Omental fat pad (tissue), 4 donors: ENCODE results near the gene TAS1R3. TPM values are rescaled to one million over a fixed set of nuclear protein-coding genes. Genes with fewer than 3 reads are reported as not detected.
A peak's percentile ranks its signal among the peaks of the same experiment; 100 is the strongest.

Source experiments
- ATAC-seq: fragments of 150-250 bp; one replicate; pipeline ENCODE4 v1.9.1; 2016; ENCODE audit warnings: mild to moderate bottlenecking, moderate library complexity; ENCODE audit not compliant: low FRiP score
- DNase-seq: peaks from one replicate; pipeline ENCODE4 v3.0.0-alpha.2; 2019; ENCODE audit warnings: low spot score
- CTCF ChIP-seq, 3 donors: fragments of 450-650 bp; IDR thresholded peaks; one replicate each; pipeline ENCODE4 v1.5.1; 2016 to 2017; ENCODE audit warnings: antibody characterized with exemption in 3 of 3, mild to moderate bottlenecking in 3 of 3, moderate library complexity in 2 of 3
- total RNA-seq, 4 donors: library from RNA; depleted of rRNA; stranded (reverse); fragments of >200 nt; gene quantifications; one replicate each; pipeline ENCODE4 v1.1.0, GENCODE V29; 2016

Gene TAS1R3
- under 1 TPM; 0.12 to 0.32 (median 0.16) TPM for total RNA-seq

DNA sequence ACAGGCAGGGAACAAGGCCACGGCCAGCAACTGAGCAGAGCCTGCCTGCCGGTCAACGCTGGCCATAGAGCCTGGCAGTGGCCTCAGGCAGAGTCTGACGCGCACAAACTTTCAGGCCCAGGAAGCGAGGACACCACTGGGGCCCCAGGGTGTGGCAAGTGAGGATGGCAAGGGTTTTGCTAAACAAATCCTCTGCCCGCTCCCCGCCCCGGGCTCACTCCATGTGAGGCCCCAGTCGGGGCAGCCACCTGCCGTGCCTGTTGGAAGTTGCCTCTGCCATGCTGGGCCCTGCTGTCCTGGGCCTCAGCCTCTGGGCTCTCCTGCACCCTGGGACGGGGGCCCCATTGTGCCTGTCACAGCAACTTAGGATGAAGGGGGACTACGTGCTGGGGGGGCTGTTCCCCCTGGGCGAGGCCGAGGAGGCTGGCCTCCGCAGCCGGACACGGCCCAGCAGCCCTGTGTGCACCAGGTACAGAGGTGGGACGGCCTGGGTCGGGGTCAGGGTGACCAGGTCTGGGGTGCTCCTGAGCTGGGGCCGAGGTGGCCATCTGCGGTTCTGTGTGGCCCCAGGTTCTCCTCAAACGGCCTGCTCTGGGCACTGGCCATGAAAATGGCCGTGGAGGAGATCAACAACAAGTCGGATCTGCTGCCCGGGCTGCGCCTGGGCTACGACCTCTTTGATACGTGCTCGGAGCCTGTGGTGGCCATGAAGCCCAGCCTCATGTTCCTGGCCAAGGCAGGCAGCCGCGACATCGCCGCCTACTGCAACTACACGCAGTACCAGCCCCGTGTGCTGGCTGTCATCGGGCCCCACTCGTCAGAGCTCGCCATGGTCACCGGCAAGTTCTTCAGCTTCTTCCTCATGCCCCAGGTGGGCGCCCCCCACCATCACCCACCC is at the start of gene TAS1R3:
Gene TAS1R3, plus strand, starts transcription at position 213 of the 898 bp plus-strand sequence. Its CDS starts 66 bp downstream, at position 279.
- no peak for DNase-seq
- TF ChIP-seq CTCF (IDR thresholded peaks at IDR 0.05), result no peak
- ATAC-seq, result no peak

DNA sequence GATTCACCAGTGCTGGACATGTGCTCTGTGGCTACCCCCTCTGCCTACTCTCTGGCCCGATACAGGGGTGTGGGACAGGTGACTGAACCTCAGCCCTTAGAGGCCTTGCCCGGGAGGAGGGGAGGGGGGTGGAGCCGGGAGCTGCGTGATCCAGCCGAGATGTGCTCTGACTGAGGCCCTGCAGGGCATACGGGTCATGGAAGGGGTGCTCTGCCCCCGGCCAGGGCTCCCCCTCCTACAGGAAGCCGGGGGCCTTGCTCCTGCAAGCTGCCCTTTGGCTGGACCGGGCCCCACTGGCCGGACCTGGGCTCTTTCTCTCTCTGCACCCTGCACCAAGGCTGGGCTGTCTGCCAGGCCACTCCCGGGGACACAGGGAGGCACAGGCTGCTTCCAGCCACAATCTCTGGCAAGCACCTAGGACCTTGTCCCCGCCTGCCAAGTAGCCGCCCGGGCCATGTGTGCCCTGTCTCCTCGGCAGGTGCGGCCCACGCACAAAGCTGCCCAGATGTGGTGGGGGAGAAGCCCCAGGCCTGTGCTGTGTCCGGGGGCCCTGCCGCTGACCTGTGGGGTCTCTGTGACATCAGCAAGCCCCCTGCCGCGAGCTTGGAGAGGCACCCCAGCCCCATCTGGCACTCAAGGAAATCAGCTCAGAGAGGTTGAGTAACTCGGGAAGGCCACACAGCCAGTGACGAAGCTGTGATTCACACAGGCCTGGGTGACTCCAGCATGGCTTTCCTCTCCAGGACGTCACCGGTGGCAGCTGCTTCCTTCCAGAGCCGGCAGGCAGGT is 49.4 kb upstream of the TAS1R3 start:
- DNase-seq (no peak), ATAC-seq (no peak)
- TF ChIP-seq CTCF (IDR thresholded peaks at IDR 0.05), result no peak

- TF ChIP-seq CTCF (IDR thresholded peaks at IDR 0.05), result no peak
- no peak for ATAC-seq
- DNase-seq, result no peak
These were observed 48.1 kb upstream of the TAS1R3 start for GRCh38 chr1:1282998-1283397.

GRCh38 chr1:1283821-1284220 is 47.3 kb upstream of the TAS1R3 start:
- no peak for TF ChIP-seq CTCF (IDR thresholded peaks at IDR 0.05)
- ATAC-seq (no peak), DNase-seq (no peak)

GRCh38 chr1:1284221-1285101 is 46.6 kb upstream of the TAS1R3 start:
- DNase-seq, result no peak
- TF ChIP-seq CTCF (IDR thresholded peaks at IDR 0.05), result no peak

GRCh38 chr1:1285102-1285571 is 45.9 kb upstream of the TAS1R3 start:
- no peak for TF ChIP-seq CTCF (IDR thresholded peaks at IDR 0.05)
- DNase-seq, result no peak

More at GRCh38 chr1:1284221-1285101, 46.6 kb upstream of the TAS1R3 start:
- no peak for ATAC-seq

More at GRCh38 chr1:1285102-1285571, 45.9 kb upstream of the TAS1R3 start:
- ATAC-seq, result peak; percentile 12
